Measurements from ENCODE around the gene ACP5.

The ACP5 gene

DNA sequence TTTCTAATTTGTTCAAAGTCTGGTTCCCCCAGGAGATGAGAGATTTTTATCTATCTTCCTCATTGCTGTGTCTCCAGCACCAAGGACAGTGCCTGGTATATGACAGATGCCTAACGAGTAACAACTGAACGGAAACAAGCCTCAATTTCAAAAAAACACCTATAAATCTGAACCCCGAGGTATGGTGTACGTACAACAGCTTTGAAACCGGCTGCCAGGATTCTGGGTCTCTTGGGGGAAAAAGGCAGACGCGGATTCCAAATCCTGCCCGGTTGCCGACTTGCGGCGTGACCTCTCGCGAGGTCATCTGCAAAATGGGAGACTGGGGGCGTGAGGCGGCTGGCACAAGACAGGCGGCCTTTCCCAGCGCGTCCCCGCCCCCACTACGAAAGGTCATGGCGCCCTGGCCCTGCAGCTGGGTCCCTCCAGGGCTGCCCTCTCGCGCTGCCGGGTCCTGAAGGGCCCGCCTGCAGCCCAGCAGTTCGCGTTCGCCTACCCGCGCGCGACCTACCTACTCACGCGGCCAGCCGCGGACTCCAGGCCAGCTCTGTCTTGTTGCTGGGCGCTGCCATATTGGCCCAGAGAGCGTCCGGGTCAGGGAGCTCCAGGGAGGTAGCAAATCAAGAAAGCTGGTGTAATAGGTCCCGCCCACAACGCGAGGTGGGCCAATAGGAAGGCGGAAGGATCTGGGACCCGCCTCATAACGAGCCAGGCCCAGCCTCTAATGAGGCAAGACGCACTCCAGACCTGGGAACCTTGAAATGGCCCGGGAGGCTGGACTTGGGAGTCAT lies 48.7 kb downstream of the ACP5 start, which contains the start of gene ECSIT (continued):
- TF ChIP-seq, protein P1, sequence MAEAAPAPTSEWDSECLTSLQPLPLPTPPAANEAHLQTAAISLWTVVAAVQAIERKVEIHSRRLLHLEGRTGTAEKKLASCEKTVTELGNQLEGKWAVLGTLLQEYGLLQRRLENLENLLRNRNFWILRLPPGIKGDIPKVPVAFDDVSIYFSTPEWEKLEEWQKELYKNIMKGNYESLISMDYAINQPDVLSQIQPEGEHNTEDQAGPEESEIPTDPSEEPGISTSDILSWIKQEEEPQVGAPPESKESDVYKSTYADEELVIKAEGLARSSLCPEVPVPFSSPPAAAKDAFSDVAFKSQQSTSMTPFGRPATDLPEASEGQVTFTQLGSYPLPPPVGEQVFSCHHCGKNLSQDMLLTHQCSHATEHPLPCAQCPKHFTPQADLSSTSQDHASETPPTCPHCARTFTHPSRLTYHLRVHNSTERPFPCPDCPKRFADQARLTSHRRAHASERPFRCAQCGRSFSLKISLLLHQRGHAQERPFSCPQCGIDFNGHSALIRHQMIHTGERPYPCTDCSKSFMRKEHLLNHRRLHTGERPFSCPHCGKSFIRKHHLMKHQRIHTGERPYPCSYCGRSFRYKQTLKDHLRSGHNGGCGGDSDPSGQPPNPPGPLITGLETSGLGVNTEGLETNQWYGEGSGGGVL (tag by site-specific recombination; IDR thresholded peaks at IDR 0.05) = peak; percentile 70
- TF ChIP-seq ZBTB20 (tag by site-specific recombination; IDR thresholded peaks at IDR 0.05) (peak; percentile 75; the same call in 1 of the 2 replicates), SCRT2 (tag by site-specific recombination; IDR thresholded peaks at IDR 0.05) (peak; percentile 43; the same call in 1 of the 2 replicates), ZNF473 (tag by site-specific recombination; IDR thresholded peaks at IDR 0.05) (no peak), ZNF830 (tag by site-specific recombination; IDR thresholded peaks at IDR 0.05; ENCODE audit: low read depth) (no peak), ZNF23 (tag by site-specific recombination; IDR thresholded peaks at IDR 0.05; ENCODE audit: borderline replicate concordance) (no peak), ZNF146 (tag by site-specific recombination; IDR thresholded peaks at IDR 0.05) (no peak), SP3 (tag by site-specific recombination; IDR thresholded peaks at IDR 0.05) (peak; percentile 91), ZNF354C (tag by site-specific recombination; IDR thresholded peaks at IDR 0.05; ENCODE audit: borderline replicate concordance, low read depth) (no peak), ZNF670 (tag by site-specific recombination; IDR thresholded peaks at IDR 0.05; ENCODE audit: low read depth) (no peak), ZNF174 (tag by site-specific recombination; IDR thresholded peaks at IDR 0.05) (no peak), ZSCAN23 (tag by site-specific recombination; IDR thresholded peaks at IDR 0.05) (no peak), ZNF610 (tag by site-specific recombination; IDR thresholded peaks at IDR 0.05; ENCODE audit: borderline replicate concordance) (peak; percentile 65; the same call in 1 of the 2 replicates), ZFP41 (tag by site-specific recombination; IDR thresholded peaks at IDR 0.05; ENCODE audit: borderline replicate concordance) (no peak), ZNF585B (tag by site-specific recombination; IDR thresholded peaks at IDR 0.05) (no peak), ZNF423 (tag by site-specific recombination; IDR thresholded peaks at IDR 0.05) (no peak), ZNF654 (tag by site-specific recombination; IDR thresholded peaks at IDR 0.05; ENCODE audit: low read depth) (no peak), ZNF248 (tag by site-specific recombination; IDR thresholded peaks at IDR 0.05) (no peak), MZF1 (tag by site-specific recombination; IDR thresholded peaks at IDR 0.05; ENCODE audit: borderline replicate concordance) (no peak), KLF1 (tag by site-specific recombination; IDR thresholded peaks at IDR 0.05) (peak; percentile 37; the same call in 1 of the 2 replicates), ZNF394 (tag by site-specific recombination; IDR thresholded peaks at IDR 0.05; ENCODE audit: borderline replicate concordance) (peak; percentile 32; the same call in 1 of the 2 replicates), ZNF777 (tag by site-specific recombination; IDR thresholded peaks at IDR 0.05; ENCODE audit: borderline replicate concordance) (no peak)
- TF ChIP-seq, protein P2, sequence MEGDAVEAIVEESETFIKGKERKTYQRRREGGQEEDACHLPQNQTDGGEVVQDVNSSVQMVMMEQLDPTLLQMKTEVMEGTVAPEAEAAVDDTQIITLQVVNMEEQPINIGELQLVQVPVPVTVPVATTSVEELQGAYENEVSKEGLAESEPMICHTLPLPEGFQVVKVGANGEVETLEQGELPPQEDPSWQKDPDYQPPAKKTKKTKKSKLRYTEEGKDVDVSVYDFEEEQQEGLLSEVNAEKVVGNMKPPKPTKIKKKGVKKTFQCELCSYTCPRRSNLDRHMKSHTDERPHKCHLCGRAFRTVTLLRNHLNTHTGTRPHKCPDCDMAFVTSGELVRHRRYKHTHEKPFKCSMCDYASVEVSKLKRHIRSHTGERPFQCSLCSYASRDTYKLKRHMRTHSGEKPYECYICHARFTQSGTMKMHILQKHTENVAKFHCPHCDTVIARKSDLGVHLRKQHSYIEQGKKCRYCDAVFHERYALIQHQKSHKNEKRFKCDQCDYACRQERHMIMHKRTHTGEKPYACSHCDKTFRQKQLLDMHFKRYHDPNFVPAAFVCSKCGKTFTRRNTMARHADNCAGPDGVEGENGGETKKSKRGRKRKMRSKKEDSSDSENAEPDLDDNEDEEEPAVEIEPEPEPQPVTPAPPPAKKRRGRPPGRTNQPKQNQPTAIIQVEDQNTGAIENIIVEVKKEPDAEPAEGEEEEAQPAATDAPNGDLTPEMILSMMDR (tag by site-specific recombination; IDR thresholded peaks at IDR 0.05) = no peak
- TF ChIP-seq, protein P3, sequence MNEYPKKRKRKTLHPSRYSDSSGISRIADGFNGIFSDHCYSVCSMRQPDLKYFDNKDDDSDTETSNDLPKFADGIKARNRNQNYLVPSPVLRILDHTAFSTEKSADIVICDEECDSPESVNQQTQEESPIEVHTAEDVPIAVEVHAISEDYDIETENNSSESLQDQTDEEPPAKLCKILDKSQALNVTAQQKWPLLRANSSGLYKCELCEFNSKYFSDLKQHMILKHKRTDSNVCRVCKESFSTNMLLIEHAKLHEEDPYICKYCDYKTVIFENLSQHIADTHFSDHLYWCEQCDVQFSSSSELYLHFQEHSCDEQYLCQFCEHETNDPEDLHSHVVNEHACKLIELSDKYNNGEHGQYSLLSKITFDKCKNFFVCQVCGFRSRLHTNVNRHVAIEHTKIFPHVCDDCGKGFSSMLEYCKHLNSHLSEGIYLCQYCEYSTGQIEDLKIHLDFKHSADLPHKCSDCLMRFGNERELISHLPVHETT (tag by site-specific recombination; IDR thresholded peaks at IDR 0.05) = peak; percentile 89
- TF ChIP-seq, protein P4, sequence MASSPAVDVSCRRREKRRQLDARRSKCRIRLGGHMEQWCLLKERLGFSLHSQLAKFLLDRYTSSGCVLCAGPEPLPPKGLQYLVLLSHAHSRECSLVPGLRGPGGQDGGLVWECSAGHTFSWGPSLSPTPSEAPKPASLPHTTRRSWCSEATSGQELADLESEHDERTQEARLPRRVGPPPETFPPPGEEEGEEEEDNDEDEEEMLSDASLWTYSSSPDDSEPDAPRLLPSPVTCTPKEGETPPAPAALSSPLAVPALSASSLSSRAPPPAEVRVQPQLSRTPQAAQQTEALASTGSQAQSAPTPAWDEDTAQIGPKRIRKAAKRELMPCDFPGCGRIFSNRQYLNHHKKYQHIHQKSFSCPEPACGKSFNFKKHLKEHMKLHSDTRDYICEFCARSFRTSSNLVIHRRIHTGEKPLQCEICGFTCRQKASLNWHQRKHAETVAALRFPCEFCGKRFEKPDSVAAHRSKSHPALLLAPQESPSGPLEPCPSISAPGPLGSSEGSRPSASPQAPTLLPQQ (tag by site-specific recombination; IDR thresholded peaks at IDR 0.05) = peak; percentile 74
- TF ChIP-seq, protein P5, sequence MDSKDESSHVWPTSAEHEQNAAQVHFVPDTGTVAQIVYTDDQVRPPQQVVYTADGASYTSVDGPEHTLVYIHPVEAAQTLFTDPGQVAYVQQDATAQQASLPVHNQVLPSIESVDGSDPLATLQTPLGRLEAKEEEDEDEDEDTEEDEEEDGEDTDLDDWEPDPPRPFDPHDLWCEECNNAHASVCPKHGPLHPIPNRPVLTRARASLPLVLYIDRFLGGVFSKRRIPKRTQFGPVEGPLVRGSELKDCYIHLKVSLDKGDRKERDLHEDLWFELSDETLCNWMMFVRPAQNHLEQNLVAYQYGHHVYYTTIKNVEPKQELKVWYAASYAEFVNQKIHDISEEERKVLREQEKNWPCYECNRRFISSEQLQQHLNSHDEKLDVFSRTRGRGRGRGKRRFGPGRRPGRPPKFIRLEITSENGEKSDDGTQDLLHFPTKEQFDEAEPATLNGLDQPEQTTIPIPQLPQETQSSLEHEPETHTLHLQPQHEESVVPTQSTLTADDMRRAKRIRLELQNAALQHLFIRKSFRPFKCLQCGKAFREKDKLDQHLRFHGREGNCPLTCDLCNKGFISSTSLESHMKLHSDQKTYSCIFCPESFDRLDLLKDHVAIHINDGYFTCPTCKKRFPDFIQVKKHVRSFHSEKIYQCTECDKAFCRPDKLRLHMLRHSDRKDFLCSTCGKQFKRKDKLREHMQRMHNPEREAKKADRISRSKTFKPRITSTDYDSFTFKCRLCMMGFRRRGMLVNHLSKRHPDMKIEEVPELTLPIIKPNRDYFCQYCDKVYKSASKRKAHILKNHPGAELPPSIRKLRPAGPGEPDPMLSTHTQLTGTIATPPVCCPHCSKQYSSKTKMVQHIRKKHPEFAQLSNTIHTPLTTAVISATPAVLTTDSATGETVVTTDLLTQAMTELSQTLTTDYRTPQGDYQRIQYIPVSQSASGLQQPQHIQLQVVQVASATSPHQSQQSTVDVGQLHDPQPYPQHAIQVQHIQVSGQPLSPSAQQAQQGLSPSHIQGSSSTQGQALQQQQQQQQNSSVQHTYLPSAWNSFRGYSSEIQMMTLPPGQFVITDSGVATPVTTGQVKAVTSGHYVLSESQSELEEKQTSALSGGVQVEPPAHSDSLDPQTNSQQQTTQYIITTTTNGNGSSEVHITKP (tag by site-specific recombination; IDR thresholded peaks at IDR 0.05) = peak; percentile 68; the same call in 1 of the 2 replicates
- TF ChIP-seq, protein P6, sequence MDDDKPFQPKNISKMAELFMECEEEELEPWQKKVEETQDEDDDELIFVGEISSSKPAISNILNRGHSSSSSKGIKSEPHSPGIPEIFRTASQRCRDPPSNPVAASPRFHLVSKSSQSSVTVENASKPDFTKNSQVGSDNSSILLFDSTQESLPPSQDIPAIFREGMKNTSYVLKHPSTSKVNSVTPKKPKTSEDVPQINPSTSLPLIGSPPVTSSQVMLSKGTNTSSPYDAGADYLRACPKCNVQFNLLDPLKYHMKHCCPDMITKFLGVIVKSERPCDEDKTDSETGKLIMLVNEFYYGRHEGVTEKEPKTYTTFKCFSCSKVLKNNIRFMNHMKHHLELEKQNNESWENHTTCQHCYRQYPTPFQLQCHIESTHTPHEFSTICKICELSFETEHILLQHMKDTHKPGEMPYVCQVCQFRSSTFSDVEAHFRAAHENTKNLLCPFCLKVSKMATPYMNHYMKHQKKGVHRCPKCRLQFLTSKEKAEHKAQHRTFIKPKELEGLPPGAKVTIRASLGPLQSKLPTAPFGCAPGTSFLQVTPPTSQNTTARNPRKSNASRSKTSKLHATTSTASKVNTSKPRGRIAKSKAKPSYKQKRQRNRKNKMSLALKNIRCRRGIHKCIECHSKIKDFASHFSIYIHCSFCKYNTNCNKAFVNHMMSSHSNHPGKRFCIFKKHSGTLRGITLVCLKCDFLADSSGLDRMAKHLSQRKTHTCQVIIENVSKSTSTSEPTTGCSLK (tag by site-specific recombination; IDR thresholded peaks at IDR 0.05) = no peak
